Lower lobe of right lung (tissue), 2 donors: Measurements from ENCODE around the gene MED4. TPM values are rescaled to one million over a fixed set of nuclear protein-coding genes. Genes with fewer than 3 reads are reported as not detected.

Experiments
- ATAC-seq, 2 donors: fragments of 200-7000 bp; cut with Tn5 transposase; one replicate each; pipeline ENCODE4 v1.9.1; 2020 to 2022; ENCODE audit warnings: mild to moderate bottlenecking in 2 of 2, moderate library complexity in 2 of 2
- DNase-seq: peaks from one replicate; pipeline ENCODE4 v3.0.0-alpha.2; 2020
- H3K27ac ChIP-seq: fragments of 200-600 bp; one replicate; pipeline ENCODE4 v1.8.0; 2022
- H3K27me3 ChIP-seq: fragments of 200-600 bp; one replicate; pipeline ENCODE4 v1.8.0; 2022; ENCODE audit warnings: low read depth
- H3K36me3 ChIP-seq: fragments of 200-600 bp; one replicate; pipeline ENCODE4 v1.8.0; 2022; ENCODE audit warnings: mild to moderate bottlenecking
- H3K4me1 ChIP-seq: fragments of 200-600 bp; one replicate; pipeline ENCODE4 v1.8.0; 2022
- H3K4me3 ChIP-seq: fragments of 200-600 bp; one replicate; pipeline ENCODE4 v1.8.0; 2022; ENCODE audit warnings: mild to moderate bottlenecking
- H3K9me3 ChIP-seq: fragments of 200-600 bp; one replicate; pipeline ENCODE4 v1.8.0; 2022
- intact Hi-C: fragments of 100-400 bp; cut with DNase I; formaldehyde crosslinking; loops from one replicate; pipeline ENCODE4 v1.11.0; 2022
- total RNA-seq: library from RNA; stranded (reverse); fragmentation: NEBNext Ultra II Directional; extraction: Animal tissue kit (Norgen Biotek cat#: 25700); gene quantifications from one replicate; pipeline ENCODE4 v1.2.1, GENCODE V29; 2021
- TF ChIP-seq, protein P1 (sequence below): fragments of 200-600 bp; IDR thresholded peaks from one replicate; pipeline ENCODE4 v1.8.0; 2022; ENCODE audit warnings: antibody characterized with exemption, mild to moderate bottlenecking
- donor health status: DM: no; HTN: yes; CAD: no; lungs with severe emphysema.

MED4 gene
- total RNA-seq, 1 donor from 2014 or later, result 41.4 TPM

DNA sequence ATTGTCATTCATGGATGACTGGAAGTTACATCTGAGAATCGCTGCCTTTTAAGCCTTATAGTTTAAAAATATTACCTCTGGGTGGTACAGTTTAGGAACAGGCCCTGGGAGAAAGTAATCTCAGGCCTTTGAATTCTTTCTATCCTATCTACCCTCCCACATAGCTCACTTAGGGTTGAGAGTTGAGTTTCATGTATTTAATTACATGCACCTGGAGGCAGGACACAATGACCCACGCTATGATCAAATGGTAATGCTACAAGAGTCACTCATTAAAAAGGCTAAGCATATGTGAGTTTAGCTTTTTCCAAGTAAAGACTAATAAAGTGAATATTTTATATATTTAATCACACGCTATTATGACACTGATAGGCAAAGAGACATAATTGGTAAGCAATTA, 25.3 kb upstream of the MED4 start:
- Histone ChIP-seq H3K27me3 (no peaks in the 10 kb centered on the region), H3K36me3 (no peaks in the 10 kb centered on the region), H3K4me1 (peaks cover 18% of the 10 kb centered on the region), H3K4me3 (no peak overlapping the region), H3K27ac (no peak overlapping the region), H3K9me3 (no peaks in the 10 kb centered on the region)
- DNase-seq (no peak), ATAC-seq (no peak)
- intact Hi-C loops, result no loop called here
- TF ChIP-seq, protein P1, sequence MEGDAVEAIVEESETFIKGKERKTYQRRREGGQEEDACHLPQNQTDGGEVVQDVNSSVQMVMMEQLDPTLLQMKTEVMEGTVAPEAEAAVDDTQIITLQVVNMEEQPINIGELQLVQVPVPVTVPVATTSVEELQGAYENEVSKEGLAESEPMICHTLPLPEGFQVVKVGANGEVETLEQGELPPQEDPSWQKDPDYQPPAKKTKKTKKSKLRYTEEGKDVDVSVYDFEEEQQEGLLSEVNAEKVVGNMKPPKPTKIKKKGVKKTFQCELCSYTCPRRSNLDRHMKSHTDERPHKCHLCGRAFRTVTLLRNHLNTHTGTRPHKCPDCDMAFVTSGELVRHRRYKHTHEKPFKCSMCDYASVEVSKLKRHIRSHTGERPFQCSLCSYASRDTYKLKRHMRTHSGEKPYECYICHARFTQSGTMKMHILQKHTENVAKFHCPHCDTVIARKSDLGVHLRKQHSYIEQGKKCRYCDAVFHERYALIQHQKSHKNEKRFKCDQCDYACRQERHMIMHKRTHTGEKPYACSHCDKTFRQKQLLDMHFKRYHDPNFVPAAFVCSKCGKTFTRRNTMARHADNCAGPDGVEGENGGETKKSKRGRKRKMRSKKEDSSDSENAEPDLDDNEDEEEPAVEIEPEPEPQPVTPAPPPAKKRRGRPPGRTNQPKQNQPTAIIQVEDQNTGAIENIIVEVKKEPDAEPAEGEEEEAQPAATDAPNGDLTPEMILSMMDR, result no peak

DNA sequence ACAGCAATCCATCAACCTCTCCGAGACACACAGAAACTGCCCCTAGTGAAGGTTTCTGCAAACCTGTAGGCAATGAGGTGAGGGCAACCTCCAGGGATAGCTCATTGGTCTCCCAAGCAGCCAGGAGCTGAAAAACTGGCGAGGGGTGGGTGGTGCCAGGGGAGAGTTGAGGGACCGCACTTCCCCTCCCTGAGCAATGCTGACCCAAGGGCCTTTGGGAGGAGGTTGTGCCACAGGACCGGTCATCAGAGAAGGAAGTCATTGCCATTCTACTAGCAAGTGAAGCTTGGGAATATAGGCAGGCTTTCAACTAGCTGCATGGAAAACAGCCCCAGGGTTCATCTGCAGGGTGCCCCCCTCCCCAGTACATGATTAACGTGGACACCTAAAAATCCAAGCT, 23.1 kb upstream of the MED4 start:
- TF ChIP-seq, protein P1, result no peak
- ATAC-seq (peak; percentile 20 to 51), DNase-seq (no peak)
- H3K27me3 ChIP-seq, result no peaks in the 10 kb centered on the region
- H3K4me3 ChIP-seq, result no peak overlapping the region
- H3K9me3 ChIP-seq, result no peaks in the 10 kb centered on the region
- no peak overlapping the region for H3K27ac ChIP-seq
- peaks cover 13% of the 10 kb centered on the region for H3K4me1 ChIP-seq
- intact Hi-C loops, result no loop called here
- no peaks in the 10 kb centered on the region for H3K36me3 ChIP-seq

DNA sequence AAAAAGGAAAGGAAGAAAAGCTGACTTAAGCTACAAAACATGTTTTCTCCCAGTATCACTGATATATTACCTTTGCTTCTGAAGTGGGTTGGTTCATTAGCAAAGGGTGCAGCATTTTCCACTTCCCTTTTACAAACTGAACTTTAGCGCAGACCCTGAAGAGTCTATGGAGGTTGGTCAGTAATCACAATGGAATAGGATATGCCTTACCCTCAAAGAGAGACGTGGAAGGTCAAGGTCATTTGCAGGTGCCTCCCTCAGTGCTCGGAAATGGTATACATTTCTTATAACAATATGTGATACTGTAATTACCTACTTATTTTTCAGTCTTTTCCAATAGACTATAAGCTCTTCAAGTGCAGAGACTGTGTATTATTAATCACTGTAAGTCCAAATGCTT, 21.9 kb upstream of the MED4 start:
- Histone ChIP-seq H3K9me3 (no peaks in the 10 kb centered on the region), H3K4me1 (peaks cover 13% of the 10 kb centered on the region), H3K27me3 (no peaks in the 10 kb centered on the region), H3K27ac (no peak overlapping the region), H3K4me3 (no peak overlapping the region), H3K36me3 (no peaks in the 10 kb centered on the region)
- TF ChIP-seq, protein P1, result no peak
- intact Hi-C loops, result no loop called here
- no peak for ATAC-seq
- DNase-seq, result no peak

DNA sequence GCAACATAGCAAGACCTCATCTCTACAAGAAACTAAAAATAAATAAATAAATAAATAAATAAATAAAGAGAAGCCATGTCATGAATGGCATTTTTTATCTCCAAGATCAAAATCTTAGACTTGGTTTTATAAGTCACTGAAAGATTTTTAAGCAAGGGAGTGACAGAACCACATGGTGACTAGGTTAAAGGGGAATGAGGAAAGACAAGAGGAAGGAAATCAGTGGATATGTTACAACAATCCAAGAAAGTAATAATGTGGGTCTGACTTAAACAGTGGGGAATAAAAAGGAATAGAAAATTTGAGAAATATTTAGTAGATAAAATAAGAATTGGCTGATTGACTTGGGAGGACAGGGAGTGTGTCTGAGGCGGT, 18.8 kb upstream of the MED4 start:
- Histone ChIP-seq H3K27ac (peak overlapping the region; percentile 13), H3K36me3 (no peaks in the 10 kb centered on the region), H3K9me3 (no peaks in the 10 kb centered on the region), H3K4me3 (no peak overlapping the region), H3K27me3 (no peaks in the 10 kb centered on the region), H3K4me1 (peaks cover 23% of the 10 kb centered on the region)
- TF ChIP-seq, protein P1, result no peak
- DNase-seq (no peak), ATAC-seq (peak in 1 of 2 donors; percentile 44)
- intact Hi-C loops, result no loop called here

DNA sequence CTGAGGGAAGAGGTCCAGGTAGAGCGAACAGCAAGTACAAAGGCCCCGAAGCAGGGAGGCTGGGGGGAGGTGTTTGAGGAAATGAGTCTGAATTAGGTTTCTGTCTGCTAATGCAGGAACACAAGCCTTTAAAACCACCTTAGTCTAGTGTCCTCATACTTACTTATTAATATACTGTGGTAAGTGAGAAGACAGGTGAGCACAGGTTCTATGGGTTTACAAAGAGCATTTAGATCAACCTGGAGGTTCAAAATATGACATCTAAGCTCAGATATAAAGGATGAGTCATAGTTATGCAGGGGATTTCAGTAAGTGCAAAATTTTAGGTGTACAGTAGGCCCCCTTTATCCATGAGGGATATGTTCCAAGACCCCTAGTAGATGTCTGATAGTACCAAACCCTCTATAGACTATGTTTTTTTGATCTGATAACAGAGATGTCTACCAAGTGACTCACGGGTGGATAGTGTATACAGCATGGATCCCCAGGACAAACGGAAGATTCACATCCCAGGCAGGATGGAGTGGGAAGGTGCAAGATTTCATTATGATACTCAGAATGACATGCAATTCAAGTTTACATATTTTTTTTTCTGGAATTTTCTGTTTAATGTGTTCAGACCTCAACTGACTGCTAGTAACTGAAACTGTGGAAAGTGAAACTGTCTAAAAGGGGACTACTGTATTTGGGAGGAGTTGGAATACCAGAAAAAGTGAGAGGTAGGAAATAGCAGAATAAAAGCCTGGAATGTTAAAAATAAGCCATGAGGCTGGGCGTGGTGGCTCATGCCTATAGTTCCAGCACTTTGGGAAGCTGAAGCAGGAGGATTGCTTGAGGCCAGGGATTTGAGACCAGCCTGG, 18.2 kb upstream of the MED4 start:
- TF ChIP-seq, protein P1, result no peak
- no peak for DNase-seq
- no peaks in the 10 kb centered on the region for H3K9me3 ChIP-seq
- no peaks in the 10 kb centered on the region for H3K27me3 ChIP-seq
- H3K36me3 ChIP-seq, result no peaks in the 10 kb centered on the region
- H3K27ac ChIP-seq, result peak overlapping the region; percentile 13
- peaks cover 23% of the 10 kb centered on the region for H3K4me1 ChIP-seq
- ATAC-seq, result no peak
- no peak overlapping the region for H3K4me3 ChIP-seq
- intact Hi-C loops, result no loop called here
